GM15510 (cell line): ENCODE measurements around the gene ALG3.

Experiments
- POLR2A ChIP-seq: IDR thresholded peaks from 3 replicates; pipeline ENCODE4 v1.6.1; 2011; ENCODE audit warnings: borderline replicate concordance; ENCODE audit not compliant: insufficient read length; ENCODE audit errors: extremely low read depth

ALG3 gene

DNA sequence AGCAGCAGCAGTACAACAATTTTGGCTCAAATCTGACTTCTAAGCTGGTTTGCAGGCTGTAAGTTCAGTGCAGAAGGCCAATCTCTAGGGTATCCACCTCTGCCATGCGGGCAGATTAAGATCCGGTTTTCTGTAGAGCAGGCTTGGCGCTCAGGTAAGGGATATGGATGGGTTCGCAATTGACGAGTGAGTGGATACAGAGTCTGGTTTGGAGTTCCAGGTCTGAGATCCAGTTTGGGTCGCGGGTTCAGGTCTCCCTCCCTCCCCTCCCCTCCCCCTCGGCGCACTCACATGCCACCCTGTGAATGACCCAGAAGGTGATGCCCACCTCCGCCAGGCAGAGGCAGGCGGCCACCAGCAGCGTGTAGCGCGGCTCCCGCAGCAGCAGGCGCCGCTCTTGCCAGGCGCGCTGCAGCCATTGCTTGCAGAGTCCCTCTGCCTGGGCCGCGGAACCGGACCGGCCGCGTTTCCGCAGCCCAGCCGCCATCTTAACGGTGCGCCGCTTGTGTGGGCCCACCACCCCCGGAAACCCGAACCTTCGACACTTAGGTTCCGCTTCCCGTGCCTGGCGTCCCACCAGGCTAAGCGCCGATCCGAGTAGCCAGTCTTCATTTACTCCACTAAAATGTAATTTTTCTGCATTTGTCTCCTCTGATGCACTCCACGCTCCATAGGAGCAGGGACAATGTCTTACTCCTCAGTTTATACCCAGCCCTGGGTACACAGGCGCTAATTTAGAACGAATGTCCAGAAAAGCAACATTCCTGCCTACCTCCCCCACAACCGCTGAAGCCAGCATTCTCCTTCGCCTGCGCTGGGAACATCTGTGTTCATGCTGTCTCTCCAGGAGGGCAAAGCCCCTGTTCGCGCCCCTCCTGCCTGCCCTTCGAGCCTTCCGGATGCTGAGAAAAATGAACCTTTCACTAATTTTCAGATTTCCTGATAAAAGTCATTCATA lies at the start of gene ALG3:
Gene ALG3 (minus strand): TSS at position 509 of the 958 bp plus-strand sequence. CDS start 22 bp downstream, at position 487.
- peak; percentile 94 for TF ChIP-seq POLR2A

DNA sequence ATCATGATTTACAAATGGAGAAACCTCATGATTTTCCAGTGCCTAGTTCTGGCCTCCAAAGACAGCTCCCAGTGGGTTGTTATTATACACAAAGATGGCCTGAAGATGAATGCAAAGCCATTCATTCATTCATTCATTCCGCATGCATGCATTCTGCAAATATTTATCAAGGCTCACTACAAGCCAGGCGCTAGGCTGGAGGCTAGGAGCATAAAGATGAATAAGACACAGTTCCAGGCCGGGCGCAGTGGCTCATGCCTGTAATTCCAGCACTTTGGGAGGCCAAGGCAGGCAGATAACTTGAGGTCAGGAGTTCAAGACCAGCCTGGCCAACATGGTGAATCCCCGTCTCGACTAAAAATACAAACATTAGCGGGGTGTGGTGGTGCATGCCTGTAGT lies 47.9 kb upstream of the ALG3 start:
- no peak for TF ChIP-seq POLR2A

DNA sequence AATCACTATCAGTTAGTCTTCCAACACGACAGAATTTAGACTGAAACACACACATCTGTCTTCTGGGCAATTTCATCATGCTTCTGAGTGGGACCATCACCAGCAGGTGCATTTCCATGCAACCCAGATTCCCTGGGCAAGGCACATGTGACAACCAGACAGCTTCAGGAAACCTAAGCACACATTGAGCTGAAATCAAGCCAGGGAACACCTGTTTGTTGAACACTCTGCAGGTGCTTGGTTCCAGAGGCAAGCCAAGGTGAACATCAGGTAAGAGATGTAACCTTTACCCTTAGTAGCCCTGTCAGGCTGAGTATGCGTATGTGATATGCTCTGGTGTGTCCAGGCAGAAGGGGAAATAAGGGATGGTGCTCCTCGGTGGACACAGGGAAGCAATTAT lies 47.0 kb upstream of the ALG3 start:
- no peak for TF ChIP-seq POLR2A

DNA sequence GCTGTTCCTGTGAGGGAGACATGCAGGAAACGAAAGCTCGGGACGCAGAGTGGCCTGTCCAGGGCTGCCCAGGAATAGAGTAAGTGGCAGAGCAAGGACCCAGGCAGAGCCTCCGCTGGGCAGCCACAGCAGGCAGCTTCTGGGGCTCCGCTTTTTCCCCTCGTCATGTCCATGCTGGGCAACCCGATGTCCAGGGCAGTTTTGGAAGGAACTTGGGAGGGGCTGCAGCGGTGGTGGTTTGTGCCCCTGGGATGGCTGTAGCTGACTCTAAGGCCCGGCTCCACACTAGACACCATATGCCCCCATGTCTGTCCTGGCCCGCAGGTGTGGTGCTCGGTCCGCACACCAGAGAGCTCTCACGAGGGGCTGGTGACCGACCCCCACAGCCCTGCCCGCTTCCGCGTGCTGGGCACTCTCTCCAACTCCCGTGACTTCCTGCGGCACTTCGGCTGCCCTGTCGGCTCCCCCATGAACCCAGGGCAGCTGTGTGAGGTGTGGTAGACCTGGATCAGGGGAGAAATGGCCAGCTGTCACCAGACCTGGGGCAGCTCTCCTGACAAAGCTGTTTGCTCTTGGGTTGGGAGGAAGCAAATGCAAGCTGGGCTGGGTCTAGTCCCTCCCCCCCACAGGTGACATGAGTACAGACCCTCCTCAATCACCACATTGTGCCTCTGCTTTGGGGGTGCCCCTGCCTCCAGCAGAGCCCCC lies 43.1 kb upstream of the ALG3 start:
- TF ChIP-seq POLR2A, result no peak

DNA sequence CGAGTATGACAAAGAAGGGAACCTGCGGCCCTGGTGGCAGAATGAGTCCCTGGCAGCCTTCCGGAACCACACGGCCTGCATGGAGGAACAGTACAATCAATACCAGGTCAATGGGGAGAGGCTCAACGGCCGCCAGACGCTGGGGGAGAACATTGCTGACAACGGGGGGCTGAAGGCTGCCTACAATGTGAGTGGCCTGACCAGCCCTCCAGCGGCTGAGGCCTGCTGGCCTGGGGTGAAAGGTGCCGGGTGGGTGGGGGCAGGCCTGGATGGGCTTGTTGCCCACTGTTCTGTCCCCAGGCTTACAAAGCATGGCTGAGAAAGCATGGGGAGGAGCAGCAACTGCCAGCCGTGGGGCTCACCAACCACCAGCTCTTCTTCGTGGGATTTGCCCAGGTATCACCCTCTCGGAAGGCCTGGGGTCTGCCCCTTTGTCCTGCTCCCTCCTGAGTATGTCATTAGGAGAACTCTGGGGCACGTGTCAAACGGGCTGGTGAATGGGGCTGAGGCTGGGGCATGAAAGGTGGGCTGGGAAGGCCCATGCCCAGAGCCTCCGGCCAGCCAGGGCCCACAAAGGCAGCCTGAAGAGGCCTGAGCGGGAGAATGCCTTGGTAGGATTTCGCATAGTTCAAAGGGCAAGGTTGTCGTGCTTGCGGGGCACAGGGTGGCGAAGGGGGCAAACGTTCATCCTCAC lies 42.4 kb upstream of the ALG3 start:
- TF ChIP-seq POLR2A, result no peak

DNA sequence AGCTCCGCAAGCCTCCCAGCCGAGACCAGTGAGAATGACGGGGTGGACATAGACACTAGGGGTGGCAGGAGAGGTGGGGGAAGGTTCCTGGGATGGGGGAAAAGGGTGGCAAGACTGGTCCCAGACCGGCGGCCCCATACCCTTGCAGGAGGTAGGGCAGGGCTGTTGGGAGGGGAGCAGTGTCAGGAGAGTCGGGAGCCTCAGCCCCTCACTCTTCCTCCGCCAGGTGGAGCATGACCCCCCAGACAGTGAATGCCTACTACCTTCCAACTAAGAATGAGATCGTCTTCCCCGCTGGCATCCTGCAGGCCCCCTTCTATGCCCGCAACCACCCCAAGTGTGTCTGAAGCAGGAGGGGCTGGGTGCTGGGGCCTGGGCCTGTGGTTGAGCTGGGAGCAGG lies 41.6 kb upstream of the ALG3 start:
- TF ChIP-seq POLR2A, result no peak

DNA sequence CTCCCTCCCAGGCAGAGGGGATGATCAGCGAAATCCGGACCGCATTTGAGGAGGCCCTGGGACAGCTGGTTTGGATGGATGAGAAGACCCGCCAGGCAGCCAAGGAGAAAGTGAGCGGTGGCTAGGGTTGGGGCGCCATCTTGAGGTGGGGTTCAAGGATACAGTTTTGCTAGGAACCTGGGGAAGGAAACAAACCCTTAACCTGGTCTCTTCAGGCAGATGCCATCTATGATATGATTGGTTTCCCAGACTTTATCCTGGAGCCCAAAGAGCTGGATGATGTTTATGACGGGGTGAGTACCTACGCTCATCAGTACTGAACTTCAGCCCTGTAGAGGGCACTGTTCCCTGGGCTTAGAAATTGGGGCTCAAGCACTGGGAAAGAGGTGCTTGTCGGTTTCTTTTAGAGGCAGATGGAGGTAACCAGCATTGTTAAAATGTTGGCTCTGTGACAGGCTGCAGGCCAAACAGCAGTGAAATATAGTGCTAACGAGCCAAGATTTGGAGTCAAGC lies 40.7 kb upstream of the ALG3 start:
- no peak for TF ChIP-seq POLR2A

DNA sequence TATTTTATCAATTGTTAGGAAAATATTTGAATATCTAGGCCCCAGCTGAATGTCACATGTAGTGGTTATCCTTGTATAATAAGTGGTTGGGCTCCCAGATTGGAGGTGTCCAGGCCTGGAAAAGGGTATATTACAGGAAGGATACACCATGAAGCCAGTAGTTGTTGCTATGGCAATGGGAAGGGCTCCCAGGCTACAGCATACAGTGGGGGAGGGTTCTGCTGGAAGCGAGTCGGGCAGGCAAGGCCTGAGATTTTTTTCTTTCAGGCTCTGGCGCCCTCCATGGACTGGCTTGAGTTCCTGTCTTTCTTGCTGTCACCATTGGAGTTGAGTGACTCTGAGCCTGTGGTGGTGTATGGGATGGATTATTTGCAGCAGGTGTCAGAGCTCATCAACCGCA lies 35.9 kb upstream of the ALG3 start:
- no peak for TF ChIP-seq POLR2A

DNA sequence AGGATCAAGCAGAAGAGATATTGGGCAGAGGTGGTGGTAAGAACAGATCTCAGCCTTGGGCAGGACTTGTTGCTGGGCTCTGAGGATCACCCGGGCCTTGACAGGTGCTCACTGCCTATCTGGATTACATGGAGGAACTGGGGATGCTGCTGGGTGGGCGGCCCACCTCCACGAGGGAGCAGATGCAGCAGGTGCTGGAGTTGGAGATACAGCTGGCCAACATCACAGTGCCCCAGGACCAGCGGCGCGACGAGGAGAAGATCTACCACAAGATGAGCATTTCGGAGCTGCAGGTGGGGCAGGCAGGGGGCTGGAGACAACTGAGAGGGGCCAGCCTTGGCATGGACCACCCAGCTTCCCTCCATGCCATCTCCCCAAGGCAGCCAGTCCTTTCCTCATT lies 34.9 kb upstream of the ALG3 start:
- no peak for TF ChIP-seq POLR2A

DNA sequence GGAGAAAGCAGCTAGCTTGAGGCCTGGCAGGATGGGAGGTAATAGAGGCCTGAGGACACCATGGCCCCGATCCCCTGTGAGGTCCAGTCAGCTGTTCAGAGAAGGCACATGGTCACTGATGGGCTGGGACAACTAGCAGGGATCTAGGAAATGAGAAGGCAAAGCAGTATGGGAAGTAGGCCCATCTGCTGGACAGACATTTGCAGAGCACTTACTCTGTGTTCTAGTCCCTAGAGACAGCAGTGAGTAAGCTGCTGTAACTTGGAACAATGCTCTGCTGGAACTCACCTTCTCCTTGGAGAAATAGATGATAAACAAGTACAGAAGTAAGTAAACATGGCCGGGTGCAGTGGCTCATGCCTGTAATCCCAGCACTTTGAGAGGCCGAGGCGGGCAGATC lies 34.2 kb upstream of the ALG3 start:
- no peak for TF ChIP-seq POLR2A

DNA sequence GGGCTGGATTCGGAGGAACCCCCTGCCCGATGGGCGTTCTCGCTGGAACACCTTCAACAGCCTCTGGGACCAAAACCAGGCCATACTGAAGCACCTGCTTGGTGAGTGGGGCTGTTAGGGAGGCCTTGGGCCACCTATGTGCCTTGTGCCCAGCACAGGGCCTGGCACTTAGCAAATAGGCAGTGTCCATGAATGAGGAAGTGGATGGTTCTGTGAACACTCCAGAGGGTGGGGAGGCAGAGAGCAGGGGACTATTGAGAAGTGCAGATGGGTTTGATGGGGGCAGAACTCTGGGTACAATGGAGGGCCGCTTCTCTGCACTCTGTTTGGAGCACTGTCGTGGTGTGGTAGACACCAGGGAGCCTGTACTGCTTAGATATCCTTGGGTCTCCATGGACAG lies 28.6 kb upstream of the ALG3 start:
- no peak for TF ChIP-seq POLR2A

DNA sequence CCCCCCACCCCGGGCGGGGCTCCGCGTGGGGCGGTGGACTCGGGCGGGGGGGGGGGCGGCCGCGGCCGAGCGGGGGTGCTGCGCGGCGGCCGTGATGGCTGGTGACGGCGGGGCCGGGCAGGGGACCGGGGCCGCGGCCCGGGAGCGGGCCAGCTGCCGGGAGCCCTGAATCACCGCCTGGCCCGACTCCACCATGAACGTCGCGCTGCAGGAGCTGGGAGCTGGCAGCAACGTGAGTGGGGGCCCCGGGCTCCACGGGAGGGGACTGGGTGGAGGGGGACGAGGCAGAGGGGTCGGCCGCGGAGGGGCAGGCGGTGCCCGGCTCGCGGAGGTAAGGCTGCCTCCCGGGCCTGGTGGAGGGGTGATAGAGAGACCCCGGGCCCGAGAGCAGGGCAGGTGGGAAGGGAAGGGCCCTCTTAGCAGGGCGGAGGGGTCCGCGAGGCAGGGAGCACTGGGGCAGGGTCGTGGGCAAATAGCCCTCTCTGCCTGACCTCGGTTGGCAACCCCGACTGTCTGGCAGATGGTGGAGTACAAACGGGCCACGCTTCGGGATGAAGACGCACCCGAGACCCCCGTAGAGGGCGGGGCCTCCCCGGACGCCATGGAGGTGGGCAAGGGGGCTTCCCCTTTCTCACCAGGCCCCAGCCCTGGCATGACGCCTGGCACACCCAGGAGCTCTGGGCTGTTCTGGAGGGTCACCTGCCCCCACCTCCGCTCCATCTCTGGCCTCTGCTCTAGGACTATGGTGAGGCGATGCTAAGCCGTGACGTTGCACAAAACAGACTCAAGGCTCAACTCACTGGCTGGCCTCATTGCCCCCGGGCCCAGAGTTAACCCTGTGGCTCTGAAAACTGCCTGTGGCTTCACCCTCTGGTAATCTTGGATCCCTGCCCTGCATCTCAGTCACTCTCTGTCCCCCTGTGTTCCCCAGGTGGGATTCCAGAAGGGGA lies 27.5 kb upstream of the ALG3 start, which contains the start of gene ECE2:
Gene ECE2 (plus strand): TSS at position 62 of the 950 bp plus-strand sequence. CDS start 132 bp downstream, at position 194.
- TF ChIP-seq POLR2A, result no peak

DNA sequence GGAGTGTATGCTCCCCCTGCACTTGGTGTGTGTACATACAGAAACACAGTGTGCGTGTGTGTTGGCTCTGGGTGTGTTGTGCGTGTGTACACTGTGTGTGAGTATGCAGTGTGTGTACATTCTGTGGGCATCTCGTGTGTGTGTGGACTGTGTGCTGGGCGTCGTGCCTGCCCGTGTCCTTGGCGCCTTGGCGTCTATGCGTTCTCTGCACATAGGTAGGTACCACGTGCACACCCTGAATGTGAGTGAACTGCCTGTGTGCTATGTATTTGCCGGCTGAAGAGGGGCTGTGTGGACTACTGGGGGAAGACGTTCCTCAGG lies 26.6 kb upstream of the ALG3 start:
- no peak for TF ChIP-seq POLR2A

DNA sequence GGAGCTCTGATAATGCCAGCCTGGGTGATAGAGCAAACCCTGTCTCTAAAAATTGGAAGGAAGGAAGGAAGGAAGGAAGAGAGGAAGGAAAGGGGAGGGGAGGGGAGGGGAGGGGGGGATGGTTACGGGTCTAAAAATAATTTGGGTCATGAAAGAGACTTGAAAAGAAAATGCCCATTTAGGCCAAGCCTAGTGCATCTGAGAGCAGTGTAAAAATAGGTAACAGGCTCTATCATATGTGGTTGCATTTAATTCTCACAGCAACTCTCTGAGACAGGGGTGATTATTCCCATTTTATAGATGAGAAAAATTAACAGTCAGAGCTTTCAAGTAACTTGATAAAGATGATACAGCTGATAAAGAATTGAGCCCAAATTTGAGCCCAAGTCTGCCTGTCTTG lies 23.5 kb upstream of the ALG3 start:
- no peak for TF ChIP-seq POLR2A
